ENCODE results near the gene PRX. TPM values are rescaled to one million over a fixed set of nuclear protein-coding genes. Genes with fewer than 3 reads are reported as not detected.

Gene PRX
- total and polyA plus RNA-seq, 9 of the 15 experiments (the other 6 are each of a cell fraction or from before 2014, with no cell fraction given) = 0.65 to 3.5 (median 1.7) TPM; not detected in 2

GRCh38 chr19:40420766-40421765 lies 7.9 kb upstream of the PRX start (continued):
- peak in 1 of 3 experiments; percentile 65; a peak in 1 of 6 replicates for TF ChIP-seq ZBTB11 (CRISPR knock-in tag; IDR thresholded peaks at IDR 0.05)
- TF ChIP-seq ZNF143 (CRISPR knock-in tag; IDR thresholded peaks at IDR 0.05) = no peak
- TF ChIP-seq C11orf30 (IDR thresholded peaks at IDR 0.05; ENCODE audit: low read depth) = no peak
- TF ChIP-seq MEF2D (tag; conservative IDR thresholded peaks at IDR 0.05; ENCODE audit: low read depth) = no peak
- TF ChIP-seq SPI1 (IDR thresholded peaks at IDR 0.05; ENCODE audit: borderline replicate concordance, low read depth, low read length) = no peak
- TF ChIP-seq XRCC5 (IDR thresholded peaks at IDR 0.05; ENCODE audit: low read depth, low read length) = peak; percentile 80
- no peak for TF ChIP-seq HMG20A (CRISPR knock-in tag; conservative IDR thresholded peaks at IDR 0.05)
- TF ChIP-seq, protein P1, sequence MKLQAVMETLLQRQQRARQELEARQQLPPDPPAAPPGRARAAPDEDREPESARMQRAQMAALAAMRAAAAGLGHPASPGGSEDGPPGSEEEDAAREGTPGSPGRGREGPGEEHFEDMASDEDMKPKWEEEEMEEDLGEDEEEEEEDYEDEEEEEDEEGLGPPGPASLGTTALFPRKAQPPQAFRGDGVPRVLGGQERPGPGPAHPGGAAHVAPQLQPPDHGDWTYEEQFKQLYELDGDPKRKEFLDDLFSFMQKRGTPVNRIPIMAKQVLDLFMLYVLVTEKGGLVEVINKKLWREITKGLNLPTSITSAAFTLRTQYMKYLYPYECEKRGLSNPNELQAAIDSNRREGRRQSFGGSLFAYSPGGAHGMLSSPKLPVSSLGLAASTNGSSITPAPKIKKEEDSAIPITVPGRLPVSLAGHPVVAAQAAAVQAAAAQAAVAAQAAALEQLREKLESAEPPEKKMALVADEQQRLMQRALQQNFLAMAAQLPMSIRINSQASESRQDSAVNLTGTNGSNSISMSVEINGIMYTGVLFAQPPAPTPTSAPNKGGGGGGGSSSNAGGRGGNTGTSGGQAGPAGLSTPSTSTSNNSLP (IDR thresholded peaks at IDR 0.05; ENCODE audit: borderline replicate concordance, low read depth, low read length) = no peak
- TF ChIP-seq, protein P2, sequence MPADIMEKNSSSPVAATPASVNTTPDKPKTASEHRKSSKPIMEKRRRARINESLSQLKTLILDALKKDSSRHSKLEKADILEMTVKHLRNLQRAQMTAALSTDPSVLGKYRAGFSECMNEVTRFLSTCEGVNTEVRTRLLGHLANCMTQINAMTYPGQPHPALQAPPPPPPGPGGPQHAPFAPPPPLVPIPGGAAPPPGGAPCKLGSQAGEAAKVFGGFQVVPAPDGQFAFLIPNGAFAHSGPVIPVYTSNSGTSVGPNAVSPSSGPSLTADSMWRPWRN (IDR thresholded peaks at IDR 0.05; ENCODE audit: low read depth) = no peak
- no peak for TF ChIP-seq HDGF (IDR thresholded peaks at IDR 0.05)
- no peak for TF ChIP-seq YBX1 (IDR thresholded peaks at IDR 0.05)
- no peak for TF ChIP-seq MECOM (CRISPR knock-in tag; IDR thresholded peaks at IDR 0.05)
- TF ChIP-seq, protein P3, sequence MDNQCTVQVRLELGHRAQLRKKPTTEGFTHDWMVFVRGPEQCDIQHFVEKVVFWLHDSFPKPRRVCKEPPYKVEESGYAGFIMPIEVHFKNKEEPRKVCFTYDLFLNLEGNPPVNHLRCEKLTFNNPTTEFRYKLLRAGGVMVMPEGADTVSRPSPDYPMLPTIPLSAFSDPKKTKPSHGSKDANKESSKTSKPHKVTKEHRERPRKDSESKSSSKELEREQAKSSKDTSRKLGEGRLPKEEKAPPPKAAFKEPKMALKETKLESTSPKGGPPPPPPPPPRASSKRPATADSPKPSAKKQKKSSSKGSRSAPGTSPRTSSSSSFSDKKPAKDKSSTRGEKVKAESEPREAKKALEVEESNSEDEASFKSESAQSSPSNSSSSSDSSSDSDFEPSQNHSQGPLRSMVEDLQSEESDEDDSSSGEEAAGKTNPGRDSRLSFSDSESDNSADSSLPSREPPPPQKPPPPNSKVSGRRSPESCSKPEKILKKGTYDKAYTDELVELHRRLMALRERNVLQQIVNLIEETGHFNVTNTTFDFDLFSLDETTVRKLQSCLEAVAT (IDR thresholded peaks at IDR 0.05) = peak in 1 of 2 experiments; percentile 71; a peak in 1 of 4 replicates
- no peak; the same call in 1 of the 2 replicates for TF ChIP-seq HCFC1 (IDR thresholded peaks at IDR 0.05; ENCODE audit: low read depth, low read length)
- TF ChIP-seq GTF3C2 (IDR thresholded peaks at IDR 0.05; ENCODE audit: borderline replicate concordance, extremely low read depth, insufficient read length) = no peak
